Epithelial cell of prostate (primary cell): ENCODE results near the gene PRDM16.

Source experiments
- DNase-seq: peaks from one replicate; pipeline ENCODE4 v3.0.0-alpha.2; 2011; ENCODE audit warnings: low read depth, low spot score
- H3K27ac ChIP-seq: fragments of 450-650 bp; 2 replicates; pipeline ENCODE4 v1.5.1; 2017; ENCODE audit warnings: mild to moderate bottlenecking

Gene PRDM16

DNA sequence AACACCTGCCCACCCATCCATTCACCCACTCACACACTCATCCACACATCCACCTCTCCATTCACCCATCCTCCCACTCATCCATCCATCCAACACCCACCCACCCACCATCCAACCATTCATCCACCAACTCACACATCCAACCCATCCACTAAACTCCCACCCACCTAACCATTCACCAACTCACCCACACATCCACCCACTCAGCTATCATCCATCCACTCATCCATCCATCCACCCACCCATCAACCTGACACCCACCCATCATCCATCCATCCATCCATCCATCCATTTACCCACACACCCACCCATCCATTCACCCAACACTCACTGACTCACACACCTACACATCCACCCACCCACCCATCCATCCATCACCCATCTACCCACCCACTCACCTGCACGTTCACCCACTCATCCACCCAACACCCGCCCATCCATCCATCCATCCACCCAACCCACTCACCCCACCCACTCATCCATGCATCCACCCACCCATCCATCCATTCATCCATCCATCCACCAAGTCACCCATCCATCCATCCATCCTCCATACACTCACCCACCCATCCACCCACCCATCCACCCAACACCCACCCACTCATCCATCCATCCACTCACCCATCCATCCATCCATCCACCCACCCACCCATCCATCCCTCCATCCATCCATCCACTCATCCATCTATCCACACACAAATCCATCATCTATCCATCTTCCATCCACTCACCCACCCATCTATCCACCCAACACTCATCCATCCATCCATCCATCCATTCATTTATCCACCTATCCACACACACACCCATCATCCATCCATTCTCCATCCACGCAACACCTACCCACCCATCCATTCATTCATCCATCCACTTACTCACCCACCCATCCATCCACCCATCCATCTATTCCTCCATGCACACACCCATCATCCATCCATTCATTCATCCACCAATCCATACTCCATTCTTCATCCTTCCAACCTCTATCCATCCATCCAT lies 17.4 kb upstream of the PRDM16 start:
- no peak for DNase-seq
- H3K27ac ChIP-seq = no peak overlapping the region

DNA sequence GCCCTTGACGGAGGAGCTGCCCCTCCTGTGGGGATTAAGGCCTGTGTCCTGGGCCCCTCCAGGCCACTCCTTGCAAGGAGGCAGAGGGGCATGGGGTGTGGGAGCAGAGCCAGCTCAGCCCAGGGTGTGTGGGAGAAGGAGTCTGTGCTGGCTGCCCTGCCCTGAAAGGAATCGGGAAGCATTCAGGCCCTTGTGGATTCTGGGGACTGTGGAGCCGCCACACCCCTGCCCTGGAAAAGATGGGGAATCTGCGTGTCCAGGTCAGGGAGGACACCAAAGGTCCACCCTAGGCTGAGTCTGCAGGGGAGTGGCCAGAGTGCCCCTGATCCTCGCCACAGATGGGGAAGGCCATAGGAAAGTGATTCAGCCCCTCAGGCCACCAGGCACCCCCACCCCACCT lies 16.5 kb upstream of the PRDM16 start:
- no peak overlapping the region for H3K27ac ChIP-seq
- DNase-seq = no peak

DNA sequence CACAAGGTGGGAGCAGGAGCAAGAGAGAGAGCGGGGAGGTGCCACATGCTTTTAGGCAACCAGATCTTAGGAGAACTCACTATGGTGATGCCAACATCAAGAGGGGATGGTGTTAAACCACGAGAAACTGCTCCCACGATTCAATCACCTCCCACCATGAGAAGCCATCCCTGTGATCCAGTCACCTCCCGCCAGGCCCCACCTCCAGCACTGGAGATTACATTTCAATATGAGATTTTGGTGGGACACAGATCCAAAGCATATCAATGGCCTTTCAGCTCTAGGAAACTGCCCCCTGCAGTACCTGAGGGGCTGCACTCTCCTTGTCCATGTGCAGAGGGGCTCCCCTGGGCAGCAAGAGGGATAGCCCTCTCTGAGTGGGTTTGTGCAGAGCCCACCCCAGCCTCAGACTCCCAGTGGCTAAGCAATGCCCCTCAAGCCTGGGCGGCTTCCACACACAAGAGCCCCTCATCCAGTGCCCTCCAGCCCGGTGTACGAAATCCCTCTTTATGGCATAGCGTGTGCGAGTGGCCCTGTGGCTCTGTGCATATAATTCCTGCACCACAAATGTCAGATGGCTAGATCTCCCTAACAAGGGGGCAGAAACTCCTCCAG lies 15.5 kb upstream of the PRDM16 start:
- DNase-seq = no peak

DNA sequence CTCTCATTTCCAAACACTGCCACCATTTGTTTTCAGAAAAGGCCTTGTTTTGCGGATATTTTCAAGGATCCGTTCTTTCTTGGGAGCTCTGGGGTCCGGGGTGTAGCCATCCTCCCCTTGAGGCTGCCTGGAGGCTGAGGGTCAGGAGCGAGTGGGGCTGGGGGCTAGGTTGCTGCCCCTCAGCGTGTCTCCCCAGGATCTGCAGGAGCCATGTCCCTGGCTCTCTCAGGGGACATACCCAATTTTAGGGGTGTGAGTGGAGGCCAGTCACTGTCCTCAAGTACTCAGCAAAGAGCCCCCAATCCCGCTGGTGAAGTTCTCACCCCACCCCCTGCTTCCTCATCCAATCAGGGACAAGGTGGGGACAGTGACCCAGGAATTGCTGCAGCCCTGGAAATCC lies 15.0 kb upstream of the PRDM16 start:
- H3K27ac ChIP-seq = no peak overlapping the region
- no peak for DNase-seq

More for the DNA sequence above, 15.5 kb upstream of the PRDM16 start:
- no peak overlapping the region for H3K27ac ChIP-seq

DNA sequence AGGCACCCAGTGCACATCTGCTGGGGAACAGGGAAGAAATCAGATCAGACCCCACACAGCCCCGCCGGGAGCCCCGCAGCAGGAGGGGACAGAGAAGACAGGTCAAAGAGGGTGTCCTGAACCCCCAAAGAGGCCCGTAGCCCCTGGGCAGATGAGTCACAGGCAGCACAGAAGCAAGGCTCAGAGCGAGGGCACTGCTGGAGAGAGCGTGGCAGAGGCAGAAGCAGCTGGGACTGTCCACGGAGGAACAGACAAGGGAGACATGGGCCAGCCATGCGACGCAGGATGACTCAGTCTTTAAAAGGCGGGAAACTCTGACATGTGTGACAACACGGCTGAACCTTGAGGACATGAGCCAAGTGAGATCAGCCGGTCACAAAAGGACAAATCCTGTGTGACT lies 14.5 kb upstream of the PRDM16 start:
- DNase-seq = no peak
- no peak overlapping the region for H3K27ac ChIP-seq

DNA sequence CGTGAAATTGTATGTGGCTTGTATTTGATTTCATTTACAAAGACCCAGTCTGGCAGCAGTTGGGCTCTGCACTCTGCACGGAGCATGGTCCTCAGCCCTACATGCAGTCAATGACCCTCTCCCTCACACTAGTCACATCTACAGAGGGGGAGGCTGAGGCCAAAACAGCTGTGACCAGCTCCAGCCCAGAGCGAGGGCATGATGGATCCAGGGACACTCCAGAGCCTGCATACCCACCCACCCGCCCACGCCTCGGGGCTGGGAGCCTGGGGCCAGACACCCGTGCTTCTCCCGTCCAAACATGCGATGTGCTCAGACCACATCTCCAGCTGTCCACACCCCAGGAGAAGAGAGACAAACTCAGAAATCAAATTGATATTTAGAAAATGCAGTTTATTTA lies 14.0 kb upstream of the PRDM16 start:
- no peak overlapping the region for H3K27ac ChIP-seq
- no peak for DNase-seq

DNA sequence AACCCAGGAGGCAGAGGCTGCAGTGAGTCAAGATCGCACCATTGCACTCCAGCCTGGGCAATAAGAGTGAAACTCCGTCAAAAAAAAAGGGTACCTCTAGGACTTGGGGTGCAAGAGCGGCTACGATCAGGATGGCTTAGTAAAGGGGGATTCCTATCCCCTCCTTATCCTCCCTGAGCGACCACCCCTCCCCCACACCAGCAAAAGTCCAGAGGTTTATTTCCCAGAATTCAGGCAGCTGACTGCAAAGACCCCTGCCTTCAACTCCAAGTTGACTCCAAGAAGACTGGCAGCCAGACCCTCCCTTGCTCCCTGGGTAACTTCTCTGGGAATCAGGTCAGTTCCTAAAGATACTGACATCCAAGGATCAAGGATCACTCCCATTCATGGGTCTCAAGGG lies 12.4 kb upstream of the PRDM16 start:
- no peak overlapping the region for H3K27ac ChIP-seq
- no peak for DNase-seq

DNA sequence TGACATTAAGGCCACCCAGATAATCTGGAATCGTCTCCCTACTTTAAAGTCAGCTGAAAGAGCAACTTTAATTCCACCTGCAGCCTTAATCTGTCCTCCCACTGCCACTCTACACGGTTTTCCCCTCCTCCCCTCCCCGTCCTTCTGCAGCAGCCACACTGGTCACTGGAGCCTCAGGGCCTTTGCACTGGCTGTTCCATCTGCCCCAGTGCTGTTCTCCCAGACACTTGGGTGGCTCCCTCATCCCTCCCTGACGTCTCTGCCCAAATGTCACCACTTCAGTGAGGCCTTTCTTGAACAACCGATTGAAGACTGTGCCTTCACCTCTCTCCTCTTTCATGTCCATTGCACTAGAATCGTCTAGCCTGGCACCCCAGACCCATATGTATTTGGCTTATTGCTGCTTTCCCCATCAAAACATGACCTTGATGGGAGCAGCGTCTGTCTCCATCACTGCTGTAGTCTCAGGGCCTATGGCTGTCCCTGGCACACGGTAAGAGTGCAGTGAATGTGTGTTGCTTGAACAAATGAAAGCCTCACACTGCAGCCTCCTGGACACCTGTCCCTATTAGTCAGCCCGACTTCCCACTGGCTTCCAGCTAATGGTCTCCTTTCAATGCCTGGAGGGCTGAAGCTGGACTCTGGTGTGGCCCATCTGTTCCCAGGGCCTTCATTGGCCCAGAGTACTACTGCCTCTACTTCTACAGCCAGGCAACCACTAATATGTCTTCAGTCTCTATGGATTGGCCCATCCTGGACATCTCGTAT lies 10.6 kb upstream of the PRDM16 start:
- no peak for DNase-seq
- no peak overlapping the region for H3K27ac ChIP-seq

DNA sequence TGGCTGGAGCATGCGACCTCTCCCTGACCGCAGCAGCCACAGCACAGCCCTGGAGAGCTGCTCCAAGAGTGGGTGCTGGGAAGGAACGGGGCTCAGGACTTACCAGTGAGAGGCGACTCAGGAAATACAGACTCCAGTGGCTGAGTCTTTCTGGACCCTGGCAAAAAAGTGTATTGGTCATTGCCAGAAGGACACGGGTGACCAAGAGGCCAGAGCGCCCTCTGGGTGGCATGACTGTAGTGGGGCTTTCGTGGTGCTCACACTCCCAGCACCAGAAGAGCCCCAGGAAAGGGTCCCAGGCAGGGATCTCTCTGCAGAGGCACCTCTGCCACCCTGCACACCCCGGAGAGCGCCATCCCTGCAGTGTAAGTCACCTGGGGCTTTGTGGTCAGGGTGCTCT lies 8.9 kb upstream of the PRDM16 start:
- no peak for DNase-seq
- no peak overlapping the region for H3K27ac ChIP-seq

DNA sequence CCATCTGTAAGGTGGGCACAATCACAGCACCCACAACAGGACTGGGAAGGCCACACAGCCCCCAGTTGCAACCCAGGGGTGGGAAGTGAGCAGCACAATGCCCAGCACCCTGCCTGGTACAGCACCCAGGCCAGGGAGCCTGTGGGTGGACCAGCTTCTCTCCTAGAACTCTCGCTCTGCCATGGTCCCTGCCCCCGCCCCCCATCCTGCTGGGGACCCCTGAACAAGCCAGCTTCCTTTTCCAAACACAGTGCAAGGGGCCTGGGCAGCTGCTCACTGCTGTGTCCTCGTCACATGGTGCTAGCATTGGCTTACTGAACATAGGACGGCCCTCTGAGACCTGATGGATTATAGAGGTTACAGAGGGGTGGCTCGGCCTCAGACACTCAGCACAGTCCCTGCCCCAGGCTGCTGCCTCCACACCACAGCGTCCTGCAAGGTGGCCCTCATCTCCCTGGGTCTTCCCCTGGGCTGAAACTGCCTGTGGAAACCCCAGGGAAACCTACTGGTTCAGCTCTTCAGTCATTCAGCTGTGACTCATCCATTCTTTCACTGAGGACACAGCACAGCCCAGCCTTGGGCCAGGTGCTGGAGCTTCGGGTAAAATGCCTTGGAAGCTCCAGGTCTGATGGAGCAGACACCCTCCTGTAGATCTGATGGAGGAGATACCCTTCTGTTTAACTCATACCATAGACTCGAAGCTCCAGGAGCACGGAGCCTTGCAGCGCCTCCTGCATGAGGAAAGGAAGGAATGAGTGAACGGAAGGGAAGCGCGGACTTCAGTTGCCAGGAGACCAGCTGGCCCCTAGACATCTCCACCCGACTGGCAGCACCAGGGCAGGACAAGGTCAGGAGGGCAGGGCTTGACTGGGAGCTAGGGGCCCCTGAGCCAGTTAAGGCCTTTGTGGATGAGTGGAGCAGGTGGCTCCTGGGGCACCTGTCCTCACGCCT lies 8.1 kb upstream of the PRDM16 start:
- H3K27ac ChIP-seq = no peak overlapping the region
- DNase-seq = no peak

DNA sequence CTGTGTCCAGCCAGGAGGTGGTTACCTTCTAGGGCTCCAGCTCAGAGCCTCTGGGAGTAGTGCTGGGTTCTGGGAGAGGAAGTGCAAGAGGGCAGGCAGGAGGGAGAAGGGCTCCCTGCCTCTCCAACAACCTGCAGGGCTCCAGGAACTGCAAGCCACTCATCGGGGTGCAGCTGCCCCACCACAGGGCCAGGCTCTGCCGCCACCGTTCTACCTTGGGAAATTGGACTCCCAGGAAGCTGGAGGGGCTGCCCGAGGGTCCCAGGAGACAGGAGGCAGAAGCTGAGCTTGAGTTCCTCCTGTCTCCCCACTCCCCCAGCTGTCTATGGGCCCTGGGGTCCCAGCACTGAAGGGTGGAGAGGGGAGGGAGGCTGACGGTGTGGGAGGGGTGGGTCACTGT lies 7.4 kb upstream of the PRDM16 start:
- no peak for DNase-seq

DNA sequence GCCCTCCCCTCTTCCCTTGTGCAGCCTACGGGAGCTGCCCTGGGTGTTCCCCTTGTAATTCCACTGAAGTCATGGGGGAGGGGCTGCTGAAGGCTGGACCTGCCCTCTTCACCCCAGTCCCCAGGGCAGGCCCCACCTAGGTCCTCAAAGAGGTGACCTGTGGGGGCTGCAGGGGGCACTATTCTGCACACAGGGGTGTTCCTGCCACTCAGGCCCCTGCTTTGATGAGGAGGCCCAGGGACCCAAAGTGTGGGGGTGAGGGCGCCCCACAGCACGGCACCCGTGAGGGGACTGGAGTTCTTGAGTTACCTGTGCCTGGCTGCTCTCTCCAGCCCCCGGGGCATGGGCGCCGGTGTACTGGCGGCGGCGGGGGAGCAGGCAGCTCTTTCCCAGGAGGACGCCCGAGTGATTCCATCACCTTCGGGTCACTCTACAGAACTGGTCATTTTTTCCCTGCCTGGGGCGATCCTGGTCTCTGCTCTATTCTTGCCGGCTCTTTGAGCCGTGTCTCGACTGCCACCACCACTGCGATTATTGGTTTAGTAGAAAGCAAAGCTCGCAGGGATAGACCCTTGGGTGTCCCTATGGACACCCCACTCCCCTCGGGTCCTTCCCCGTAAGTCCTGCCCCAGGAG lies 6.9 kb upstream of the PRDM16 start:
- H3K27ac ChIP-seq = no peak overlapping the region
- no peak for DNase-seq

More for the DNA sequence above, 7.4 kb upstream of the PRDM16 start:
- no peak overlapping the region for H3K27ac ChIP-seq

DNA sequence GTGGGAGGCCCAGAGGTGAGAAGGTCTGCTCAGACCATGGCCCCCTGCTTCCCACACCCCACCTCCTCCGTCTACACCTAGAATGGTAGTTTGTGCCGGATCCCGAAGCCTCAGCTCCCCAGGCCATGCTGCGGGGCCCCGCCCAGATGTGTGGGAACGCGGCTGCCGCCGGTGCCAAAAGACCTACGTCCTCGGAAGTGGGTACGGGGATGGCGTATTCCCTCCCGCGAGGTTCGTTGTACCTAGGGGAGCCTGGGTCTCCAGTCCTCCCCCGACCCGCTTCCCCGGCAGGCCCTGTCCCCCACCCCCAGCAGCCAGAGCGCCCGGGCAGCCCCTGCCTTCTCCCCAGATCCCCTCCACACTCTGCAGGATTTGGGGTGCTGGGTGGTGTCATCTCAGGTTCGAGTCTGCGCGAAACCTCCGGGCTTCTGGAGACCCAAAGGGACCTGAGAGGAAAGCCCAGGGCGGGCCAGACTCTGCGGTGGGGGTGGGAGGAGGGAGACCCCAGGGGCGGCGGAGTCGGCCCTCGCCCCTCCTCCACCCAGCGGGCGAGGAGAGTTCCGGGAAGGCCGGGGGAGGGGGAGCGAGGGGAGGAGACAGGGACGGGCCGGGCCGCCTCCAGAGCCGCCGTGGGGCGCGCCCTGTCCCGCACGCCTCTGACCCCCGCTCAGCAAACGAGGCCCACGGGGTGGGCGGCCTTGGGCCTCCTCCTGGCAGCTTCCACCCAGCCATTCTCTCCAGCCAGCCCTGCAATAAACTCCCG lies 6.2 kb upstream of the PRDM16 start:
- DNase-seq = no peak
- H3K27ac ChIP-seq = no peak overlapping the region

DNA sequence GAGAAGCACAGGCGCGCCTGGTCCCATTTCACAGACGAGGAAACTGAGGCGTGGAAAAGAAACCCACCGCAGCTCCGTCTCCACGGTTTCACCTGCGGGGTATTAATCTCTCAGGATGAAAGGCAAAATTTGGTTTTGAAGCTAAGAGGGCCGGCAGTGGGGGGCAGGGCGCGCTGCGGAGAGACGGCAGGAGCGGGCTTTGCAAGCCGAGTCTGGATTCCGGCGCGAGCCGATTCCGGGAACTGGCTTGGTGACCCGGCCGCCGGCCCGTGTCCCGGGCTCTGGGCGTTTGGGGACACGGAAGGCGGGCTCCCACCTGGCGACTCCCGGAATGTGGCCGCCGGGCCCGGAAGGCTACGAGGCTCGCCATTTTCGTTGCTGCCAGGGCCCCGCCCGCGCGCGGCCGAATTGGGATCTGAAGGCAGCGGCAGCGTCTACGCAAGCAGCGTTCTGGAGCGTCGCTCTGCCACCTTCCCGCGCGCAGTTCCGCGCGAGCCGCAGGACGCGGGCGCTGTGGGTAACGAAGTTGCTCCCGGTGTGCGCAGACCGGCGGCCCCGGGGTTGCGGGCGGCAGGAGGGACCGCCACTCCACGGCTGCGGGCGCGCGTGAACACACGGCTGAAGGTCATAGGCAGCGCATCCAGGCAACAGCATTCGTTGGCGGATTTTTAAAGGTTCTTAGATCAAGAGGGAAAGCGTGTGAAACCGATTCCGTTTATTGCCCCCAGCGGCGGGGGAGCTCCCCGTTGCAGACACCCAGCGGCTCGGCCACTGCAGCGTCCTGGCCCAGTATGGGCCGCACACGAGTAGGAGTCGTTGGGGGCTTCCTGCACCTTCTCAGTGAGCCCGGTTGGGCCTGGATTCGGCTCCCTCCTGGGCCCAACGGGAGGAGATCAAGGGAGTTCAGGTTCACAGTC lies 5.4 kb upstream of the PRDM16 start:
- no peak overlapping the region for H3K27ac ChIP-seq
- no peak for DNase-seq

DNA sequence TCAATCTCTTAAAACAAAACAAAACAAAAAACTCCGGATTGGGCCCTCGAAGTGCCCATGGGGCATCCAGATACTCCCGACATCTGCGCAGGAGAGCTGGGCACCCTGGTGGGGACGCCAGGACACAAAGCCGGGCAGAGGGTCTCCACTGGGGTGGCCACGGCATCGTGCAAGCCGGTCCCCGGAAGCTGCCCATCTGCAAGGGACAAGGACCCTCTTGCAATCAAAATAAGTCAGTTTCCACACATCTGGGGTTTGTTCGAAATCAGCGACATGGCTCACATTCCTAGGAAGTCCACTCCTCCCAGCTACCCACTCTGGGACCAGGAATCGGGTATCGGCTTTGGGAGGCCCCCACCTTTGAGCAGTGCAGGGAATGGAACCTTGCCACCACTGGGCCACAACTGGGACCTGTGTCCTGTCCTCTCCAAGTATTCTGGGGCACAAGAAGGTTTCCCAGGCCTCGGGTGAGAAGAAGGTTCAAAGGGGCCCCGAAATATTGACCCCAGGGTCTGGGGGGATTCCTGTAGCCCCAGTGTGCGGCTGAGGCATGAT lies 4.6 kb upstream of the PRDM16 start:
- H3K27ac ChIP-seq = no peak overlapping the region
- no peak for DNase-seq

DNA sequence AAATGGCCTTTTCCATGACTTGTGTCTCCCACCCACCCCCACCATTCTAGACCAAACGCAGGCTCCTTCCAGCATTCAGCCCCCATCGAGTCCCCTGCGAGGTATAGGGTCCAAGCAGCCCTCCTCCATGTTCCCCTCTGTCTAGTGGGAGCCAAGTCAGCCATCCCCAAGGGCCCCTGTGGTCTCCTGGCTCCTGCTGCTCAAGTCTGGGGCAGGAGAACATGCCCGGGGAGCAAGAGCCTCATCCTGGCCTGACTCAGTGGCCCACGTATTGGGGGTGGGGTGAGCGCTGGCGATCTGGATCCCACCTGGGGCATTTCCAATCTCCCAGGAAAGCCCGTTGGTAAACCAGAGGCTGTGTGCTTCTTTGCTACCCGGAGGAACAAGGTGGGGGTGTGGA lies 4.1 kb upstream of the PRDM16 start:
- DNase-seq = no peak
- H3K27ac ChIP-seq = no peak overlapping the region

DNA sequence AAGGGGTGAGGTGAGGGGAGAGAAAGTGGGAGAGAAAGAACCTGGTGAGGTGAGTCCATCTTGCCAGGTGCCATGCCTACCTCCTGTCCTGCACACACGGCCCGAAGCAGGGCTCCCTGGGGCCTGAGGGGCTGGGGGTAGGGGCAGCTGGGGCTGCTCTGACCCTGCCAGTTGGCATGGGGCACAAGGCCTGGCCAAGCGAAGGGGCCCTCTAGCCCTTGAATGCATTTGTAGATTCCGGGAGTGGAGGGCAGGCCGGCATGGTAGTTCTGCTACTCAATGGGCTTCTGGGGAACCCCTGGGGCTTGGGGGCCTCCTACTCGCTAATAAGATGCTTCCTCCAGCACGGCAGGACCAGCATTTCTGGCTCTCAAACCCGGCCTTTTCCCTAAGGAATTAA lies 3.6 kb upstream of the PRDM16 start:
- H3K27ac ChIP-seq = no peak overlapping the region
- no peak for DNase-seq
